HepG2 (cell line): ENCODE measurements around the gene ZNF235. TPM values are rescaled to one million over a fixed set of nuclear protein-coding genes. Genes with fewer than 3 reads are reported as not detected.

Source experiments
- BCL6 ChIP-seq: IDR thresholded peaks from 2 replicates; pipeline ENCODE4 v1.6.1; 2016; ENCODE audit warnings: missing genetic modification reagents, missing compliant biosample characterization
- BRF2 ChIP-seq: sonication (generic); formaldehyde crosslinking; IDR thresholded peaks from 2 replicates; pipeline ENCODE4 v1.8.1; 2022; ENCODE audit warnings: mild to moderate bottlenecking, missing genetic modification reagents
- EZH2 ChIP-seq: conservative IDR thresholded peaks from 2 replicates; pipeline ENCODE4 v1.6.1; 2012; ENCODE audit warnings: mild to moderate bottlenecking, low read depth, low read length, moderate library complexity
- FOXJ3 ChIP-seq: sonication (generic); formaldehyde crosslinking; IDR thresholded peaks from 2 replicates; pipeline ENCODE4 v1.4.0; 2020; ENCODE audit warnings: missing genetic modification reagents, mild to moderate bottlenecking, borderline replicate concordance
- HMGA1 ChIP-seq: sonication (generic); formaldehyde crosslinking; conservative IDR thresholded peaks from 2 replicates; pipeline ENCODE4 v1.4.0; 2020; ENCODE audit warnings: missing genetic modification reagents
- HNF1A ChIP-seq, 2 experiments: sonication (generic) in 1 of 2; formaldehyde crosslinking in 1 of 2; IDR thresholded peaks; 2 replicates each; pipeline versions ENCODE4 v1.4.0 to v1.6.1; 2016 to 2020; ENCODE audit warnings: borderline replicate concordance in 1 of 2, low read depth in 1 of 2, mild to moderate bottlenecking in 1 of 2, missing genetic modification reagents in 1 of 2
- HNF4G ChIP-seq, 2 experiments: sonication (generic) in 1 of 2; formaldehyde crosslinking in 1 of 2; IDR thresholded peaks; 2 replicates each; pipeline versions ENCODE4 v1.4.0 to v1.6.1; 2011 to 2020; ENCODE audit warnings: borderline replicate concordance in 2 of 2, low read depth in 2 of 2, mild to moderate bottlenecking in 2 of 2, low read length in 1 of 2, missing genetic modification reagents in 1 of 2, moderate library complexity in 1 of 2
- HNRNPUL1 ChIP-seq: fragments of 200-400 bp; formaldehyde crosslinking; IDR thresholded peaks from 2 replicates; pipeline ENCODE4 v1.6.1; 2017; ENCODE audit warnings: low read depth, mild to moderate bottlenecking, low read length, moderate library complexity
- HOXD1 ChIP-seq: sonication (generic); formaldehyde crosslinking; IDR thresholded peaks from 2 replicates; pipeline ENCODE4 v1.5.0; 2020; ENCODE audit warnings: missing genetic modification reagents
- KDM4B ChIP-seq: sonication (generic); formaldehyde crosslinking; IDR thresholded peaks from 2 replicates; pipeline ENCODE4 v1.4.0; 2020; ENCODE audit warnings: missing genetic modification reagents
- POGK ChIP-seq: sonication (generic); formaldehyde crosslinking; conservative IDR thresholded peaks from 2 replicates; pipeline ENCODE4 v1.8.0; 2022; ENCODE audit warnings: mild to moderate bottlenecking, moderate library complexity, missing genetic modification reagents
- RCOR2 ChIP-seq: IDR thresholded peaks from 2 replicates; pipeline ENCODE4 v1.6.1; 2016; ENCODE audit warnings: missing biosample characterization, missing genetic modification reagents
- RXRB ChIP-seq: IDR thresholded peaks from 2 replicates; pipeline ENCODE4 v1.6.1; 2016; ENCODE audit warnings: borderline replicate concordance, missing genetic modification reagents, missing compliant biosample characterization
- SETDB1 ChIP-seq: sonication (generic); formaldehyde crosslinking; IDR thresholded peaks from 2 replicates; pipeline ENCODE4 v1.5.1; 2020; ENCODE audit warnings: missing genetic modification reagents, mild to moderate bottlenecking, borderline replicate concordance
- SP140L ChIP-seq: sonication (generic); formaldehyde crosslinking; IDR thresholded peaks from 2 replicates; pipeline ENCODE4 v1.4.0; 2020; ENCODE audit warnings: missing genetic modification reagents, borderline replicate concordance
- YY1 ChIP-seq: IDR thresholded peaks from 2 replicates; pipeline ENCODE4 v1.6.1; 2011; ENCODE audit warnings: low read length, low read depth, moderate library complexity, mild to moderate bottlenecking; ENCODE audit not compliant: insufficient read depth, insufficient replicate concordance
- ZNF24 ChIP-seq: fragments of 450-650 bp; IDR thresholded peaks from 2 replicates; pipeline ENCODE4 v1.6.1; 2017; ENCODE audit warnings: antibody characterized with exemption, mild to moderate bottlenecking
- ZNF264 ChIP-seq: sonication (generic); formaldehyde crosslinking; IDR thresholded peaks from 2 replicates; pipeline ENCODE4 v1.4.0; 2020; ENCODE audit warnings: missing genetic modification reagents
- ZNF331 ChIP-seq: sonication (generic); formaldehyde crosslinking; IDR thresholded peaks from 2 replicates; pipeline ENCODE4 v1.4.0; 2020; ENCODE audit warnings: missing genetic modification reagents
- ZNF615 ChIP-seq: sonication (generic); formaldehyde crosslinking; IDR thresholded peaks from 2 replicates; pipeline ENCODE4 v1.5.0; 2020; ENCODE audit warnings: mild to moderate bottlenecking, missing genetic modification reagents, borderline replicate concordance
- ZNF619 ChIP-seq: sonication (generic); formaldehyde crosslinking; IDR thresholded peaks from 2 replicates; pipeline ENCODE4 v1.4.0; 2020; ENCODE audit warnings: mild to moderate bottlenecking, missing genetic modification reagents
- ZNF713 ChIP-seq: sonication (generic); formaldehyde crosslinking; IDR thresholded peaks from 2 replicates; pipeline ENCODE4 v1.4.0; 2020; ENCODE audit warnings: mild to moderate bottlenecking, missing genetic modification reagents
- polyA plus RNA-seq, 8 experiments: library from polyadenylated mRNA; depleted of rRNA in 3 of 8; stranded (reverse) in 7 of 8; unstranded in 1 of 8; fragments of >200 nt; fragmentation: Illumina TruSeq in 4 of 8; extraction: Trizol in 4 of 8; gene quantifications; 2 replicates each; pipeline versions ENCODE4 v1.2.1 to v1.2.3, GENCODE V29; 2011 to 2016; ENCODE audit warnings: low read depth in 4 of 8, missing spikeins in 1 of 8, mixed read lengths in 1 of 8; ENCODE audit not compliant: insufficient read depth in 1 of 8
- total RNA-seq, 5 experiments: library from RNA; depleted of rRNA; stranded (reverse); fragments of >200 nt; fragmentation: Illumina TruSeq; extraction: Trizol; gene quantifications; 2 replicates each; pipeline ENCODE4 v1.2.3, GENCODE V29; 2016; ENCODE audit warnings: low read depth in 1 of 5

The ZNF235 gene
- total and polyA plus RNA-seq, 2 of the 13 experiments (the other 11 are each of a cell fraction or from before 2014, with no cell fraction given) = 4.8 to 5.5 TPM

- TF ChIP-seq YY1 (no peak), EZH2 (no peak), HOXD1 (CRISPR knock-in tag) (0 out of 2 replicates have a peak, but pooled peaks have one; percentile 25), RXRB (CRISPR knock-in tag) (peak; percentile 63), ZNF619 (CRISPR knock-in tag) (no peak), ZNF615 (no peak), ZNF24 (no peak), FOXJ3 (peak; percentile 66; the same call in 1 of the 2 replicates), ZNF713 (CRISPR knock-in tag) (no peak), SP140L (CRISPR knock-in tag) (no peak), POGK (no peak), SETDB1 (CRISPR knock-in tag) (no peak), ZNF264 (CRISPR knock-in tag) (peak; percentile 26; the same call in 1 of the 2 replicates), HNF4G (IDR thresholded peaks at IDR 0.05; ENCODE audit: borderline replicate concordance, low read depth, low read length) (no peak), HNF4G (CRISPR knock-in tag; IDR thresholded peaks at IDR 0.05; ENCODE audit: borderline replicate concordance, low read depth) (no peak), HNF1A (IDR thresholded peaks at IDR 0.05; ENCODE audit: low read depth) (0 out of 2 replicates have a peak, but pooled peaks have one; percentile 18), HNF1A (CRISPR knock-in tag; IDR thresholded peaks at IDR 0.05; ENCODE audit: borderline replicate concordance) (no peak), RCOR2 (no peak), BCL6 (CRISPR knock-in tag) (peak; percentile 93), HMGA1 (no peak), HNRNPUL1 (no peak), ZNF331 (CRISPR knock-in tag) (peak; percentile 68; the same call in 1 of the 2 replicates), KDM4B (no peak), BRF2 (CRISPR knock-in tag) (no peak)
Measured at GRCh38 chr19:44254496-44254895, 50.3 kb downstream of the ZNF235 start (continued).
